ENCODE results near the gene OBSL1.
A peak's percentile ranks its signal among the peaks of the same experiment; 100 is the strongest.

OBSL1 gene

GRCh38 chr2:219548990-219549389 is 22.3 kb downstream of the OBSL1 start:
- DNase-seq: no peak

GRCh38 chr2:219547621-219548020 is 23.7 kb downstream of the OBSL1 start:
- no peak for DNase-seq

GRCh38 chr2:219545943-219546352 is 25.4 kb downstream of the OBSL1 start:
- no peak for DNase-seq

- DNase-seq: no peak
Observed at GRCh38 chr2:219545295-219545942, 25.9 kb downstream of the OBSL1 start.

- DNase-seq: no peak
Observed at GRCh38 chr2:219544567-219544966, 26.8 kb downstream of the OBSL1 start.

- DNase-seq: peak; percentile 98 to 99
Observed at GRCh38 chr2:219543596-219544358, 27.6 kb downstream of the OBSL1 start, which contains the start of the genes CHPF and TMEM198. TSS of gene CHPF (minus strand) at chr2:219543809. CDS start at chr2:219543538, 271 bp downstream. TSS of gene TMEM198 (plus strand) at chr2:219544028. CDS start at chr2:219544728, 700 bp downstream.

- peak in 1 of 2 experiments; percentile 43 for DNase-seq
Observed at GRCh38 chr2:219542931-219543595, 28.3 kb downstream of the OBSL1 start.

- peak; percentile 82 to 88 for DNase-seq
Observed at GRCh38 chr2:219541611-219542180, 29.6 kb downstream of the OBSL1 start.

- no peak for DNase-seq
Observed at GRCh38 chr2:219540784-219541504, 30.4 kb downstream of the OBSL1 start.

- DNase-seq: no peak
Observed at GRCh38 chr2:219539926-219540678, 31.2 kb downstream of the OBSL1 start.

- DNase-seq: no peak
Observed at GRCh38 chr2:219538956-219539788, 32.2 kb downstream of the OBSL1 start.

- no peak for DNase-seq
Observed at GRCh38 chr2:219538504-219538951, 32.8 kb downstream of the OBSL1 start.

GRCh38 chr2:219537657-219538488 is 33.5 kb downstream of the OBSL1 start:
- no peak for DNase-seq

GRCh38 chr2:219536967-219537366 is 34.4 kb downstream of the OBSL1 start:
- no peak for DNase-seq

GRCh38 chr2:219536425-219536824 is 34.9 kb downstream of the OBSL1 start:
- no peak for DNase-seq

- no peak for DNase-seq
Observed at GRCh38 chr2:219533930-219534661, 37.2 kb downstream of the OBSL1 start.

- no peak for DNase-seq
Observed at GRCh38 chr2:219532378-219532649, 39.0 kb downstream of the OBSL1 start.

- no peak for DNase-seq
Observed at GRCh38 chr2:219531639-219532377, 39.5 kb downstream of the OBSL1 start.
